Body of pancreas (tissue), 4 donors: ENCODE measurements around the gene KIAA1191. TPM values are rescaled to one million over a fixed set of nuclear protein-coding genes. Genes with fewer than 3 reads are reported as not detected.

ENCODE experiments used
- ATAC-seq: fragments of 150-250 bp; one replicate; pipeline ENCODE4 v1.9.1; 2016
- DNase-seq, 4 donors: peaks; one replicate each; pipeline ENCODE4 v3.0.0-alpha.2; 2019
- H3K27ac ChIP-seq, 4 donors: fragments of 200-600 bp; sonication (generic); 1 replicate in 3 of 4; 2 replicates in 1 of 4; pipeline versions ENCODE4 v1.5.1 to v1.6.1; 2016 to 2019; ENCODE audit warnings: mild to moderate bottlenecking in 1 of 4, mixed read lengths in 1 of 4, moderate library complexity in 1 of 4
- H3K27me3 ChIP-seq, 2 donors: fragments of 200-600 bp; sonication (generic); one replicate each; pipeline ENCODE4 v1.6.0; 2016; ENCODE audit warnings: mild to moderate bottlenecking in 1 of 2
- H3K36me3 ChIP-seq, 2 donors: fragments of 200-600 bp; sonication (generic); replicated peaks in 1 of 2; 2 replicates each; pipeline ENCODE4 v1.5.1; 2016; ENCODE audit warnings: low read depth in 2 of 2; ENCODE audit not compliant: insufficient read depth in 1 of 2
- H3K4me1 ChIP-seq: fragments of 200-600 bp; sonication (generic); one replicate; pipeline ENCODE4 v1.6.0; 2016
- H3K4me3 ChIP-seq, 2 donors: fragments of 200-600 bp; sonication (generic); 1 replicate in 1 of 2; 2 replicates in 1 of 2; pipeline ENCODE4 v1.5.1; 2016 to 2019
- H3K9me3 ChIP-seq, 3 donors: fragments of 200-600 bp; sonication (generic); 1 replicate in 2 of 3; 2 replicates in 1 of 3; pipeline ENCODE4 v1.5.1; 2016
- POLR2A ChIP-seq, 3 donors: fragments of 450-650 bp; IDR thresholded peaks; one replicate each; pipeline ENCODE4 v1.6.1; 2016; ENCODE audit warnings: antibody characterized with exemption in 3 of 3, mild to moderate bottlenecking in 2 of 3
- WGBS, 2 donors: methylation state at CpG; one replicate each; pipeline ENCODE4 v1.1.5; 2017; 5-methylcytosine and 5-hydroxymethylcytosine counted together
- intact Hi-C: fragments of 100-400 bp; cut with DNase I; formaldehyde crosslinking; loops from one replicate; pipeline ENCODE4 v1.15.1; 2023
- total RNA-seq, 2 donors: library from RNA; depleted of rRNA; stranded (reverse); fragments of >200 nt; gene quantifications; one replicate each; pipeline ENCODE4 v1.1.0, GENCODE V29; 2016
- TF ChIP-seq, protein P1 (sequence below), 7 experiments: fragments of 450-650 bp in 4 of 7; fragments of 200-600 bp in 3 of 7; sonication (generic) in 3 of 7; IDR thresholded peaks; one replicate each; pipeline ENCODE4 v1.5.1; 2016 to 2019; ENCODE audit warnings: antibody characterized with exemption in 7 of 7

The KIAA1191 gene
- total RNA-seq, 2 donors from 2014 or later: 56.0 to 110 TPM

DNA sequence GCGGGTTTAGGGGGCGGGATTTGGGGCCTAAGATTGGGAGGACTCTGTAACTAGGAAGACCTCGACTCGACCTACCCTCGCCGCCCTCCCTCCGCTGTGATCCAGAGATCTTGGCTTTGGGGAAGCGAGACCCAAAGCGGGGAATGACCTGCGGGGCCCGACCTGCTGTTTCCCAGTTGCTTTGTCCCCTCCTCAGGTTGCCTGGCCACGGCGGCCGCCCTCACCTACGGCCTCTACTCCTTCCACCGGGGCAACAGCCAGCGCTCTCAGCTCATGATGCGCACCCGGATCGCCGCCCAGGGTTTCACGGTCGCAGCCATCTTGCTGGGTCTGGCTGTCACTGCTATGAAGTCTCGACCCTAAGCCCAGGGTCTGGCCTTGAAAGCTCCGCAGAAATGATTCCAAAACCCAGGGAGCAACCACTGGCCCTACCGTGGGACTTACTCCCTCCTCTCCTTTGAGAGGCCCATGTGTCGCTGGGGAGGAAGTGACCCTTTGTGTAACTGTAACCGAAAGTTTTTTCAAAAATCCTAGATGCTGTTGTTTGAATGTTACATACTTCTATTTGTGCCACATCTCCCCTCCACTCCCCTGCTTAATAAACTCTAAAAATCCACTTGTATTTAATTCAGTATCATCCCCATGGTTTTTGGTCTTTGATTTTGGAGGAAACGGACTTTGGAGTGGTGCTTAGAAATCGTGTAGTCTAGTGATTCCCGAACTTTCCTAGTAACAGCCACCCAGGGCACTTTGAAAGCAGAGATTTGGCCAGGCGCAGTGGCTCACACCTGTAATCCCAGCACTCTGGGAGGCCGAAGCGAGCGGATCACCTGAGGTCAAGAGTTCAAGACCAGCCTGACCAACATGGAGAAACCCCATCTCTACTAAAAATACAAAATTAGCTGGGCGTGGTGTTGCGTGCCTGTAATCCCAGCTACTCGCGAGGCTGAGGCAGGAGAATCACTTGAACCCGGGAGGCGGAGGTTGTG lies 27.9 kb upstream of the KIAA1191 start:
- Histone ChIP-seq H3K4me1 (peaks cover 29% of the 10 kb centered on the region), H3K9me3 (no peaks in the 10 kb centered on the region), H3K27me3 (no peaks in the 10 kb centered on the region), H3K4me3 (peak overlapping the region; percentile 65 to 67), H3K36me3 (peaks cover 0 to 5% of the 10 kb centered on the region in 2 donors), H3K27ac (peak overlapping the region; percentile 92 to 97 (median 94))
- 27 to 34% methylated on average over 33 to 41 of the region's 41 CpGs for WGBS, 2 donors
- intact Hi-C loops: no loop called here
- peak; percentile 45 for ATAC-seq
- no peak for DNase-seq
- TF ChIP-seq, protein P1, sequence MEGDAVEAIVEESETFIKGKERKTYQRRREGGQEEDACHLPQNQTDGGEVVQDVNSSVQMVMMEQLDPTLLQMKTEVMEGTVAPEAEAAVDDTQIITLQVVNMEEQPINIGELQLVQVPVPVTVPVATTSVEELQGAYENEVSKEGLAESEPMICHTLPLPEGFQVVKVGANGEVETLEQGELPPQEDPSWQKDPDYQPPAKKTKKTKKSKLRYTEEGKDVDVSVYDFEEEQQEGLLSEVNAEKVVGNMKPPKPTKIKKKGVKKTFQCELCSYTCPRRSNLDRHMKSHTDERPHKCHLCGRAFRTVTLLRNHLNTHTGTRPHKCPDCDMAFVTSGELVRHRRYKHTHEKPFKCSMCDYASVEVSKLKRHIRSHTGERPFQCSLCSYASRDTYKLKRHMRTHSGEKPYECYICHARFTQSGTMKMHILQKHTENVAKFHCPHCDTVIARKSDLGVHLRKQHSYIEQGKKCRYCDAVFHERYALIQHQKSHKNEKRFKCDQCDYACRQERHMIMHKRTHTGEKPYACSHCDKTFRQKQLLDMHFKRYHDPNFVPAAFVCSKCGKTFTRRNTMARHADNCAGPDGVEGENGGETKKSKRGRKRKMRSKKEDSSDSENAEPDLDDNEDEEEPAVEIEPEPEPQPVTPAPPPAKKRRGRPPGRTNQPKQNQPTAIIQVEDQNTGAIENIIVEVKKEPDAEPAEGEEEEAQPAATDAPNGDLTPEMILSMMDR (IDR thresholded peaks at IDR 0.05): no peak
- TF ChIP-seq POLR2A (IDR thresholded peaks at IDR 0.05): peak; percentile 59 to 93 (median 92)

GRCh38 chr5:176388444-176389134 lies 27.0 kb upstream of the KIAA1191 start, which contains the start of the genes HIGD2A and NOP16:
Gene HIGD2A, plus strand, starts transcription at chr5:176388751. Its CDS starts 69 bp downstream, at chr5:176388820.
Gene NOP16, minus strand, starts transcription at chr5:176388598. Its CDS starts 59 bp downstream, at chr5:176388539.
- H3K4me1 ChIP-seq: peaks cover 29% of the 10 kb centered on the region
- H3K4me3 ChIP-seq: peak within 1 kb of the TSS; percentile 65 to 67
- intact Hi-C loops: no loop called here
- H3K9me3 ChIP-seq: no peaks in the 10 kb centered on the region
- H3K27me3 ChIP-seq: no peaks in the 10 kb centered on the region
- H3K36me3 ChIP-seq: peaks cover 0 to 8% of the 10 kb centered on the region in 2 donors
- DNase-seq (peak; percentile 99 to 100 (median 99)), ATAC-seq (peak; percentile 95)
- TF ChIP-seq, protein P1 (IDR thresholded peaks at IDR 0.05): peak in 4 of 7 experiments; percentile 26 to 54 (median 44)
- TF ChIP-seq POLR2A (IDR thresholded peaks at IDR 0.05): no peak
- WGBS, 2 donors: 1% methylated on average over 40 to 47 of the region's 47 CpGs
- H3K27ac ChIP-seq: peak within 1 kb of the TSS; percentile 92 to 97 (median 94)

DNA sequence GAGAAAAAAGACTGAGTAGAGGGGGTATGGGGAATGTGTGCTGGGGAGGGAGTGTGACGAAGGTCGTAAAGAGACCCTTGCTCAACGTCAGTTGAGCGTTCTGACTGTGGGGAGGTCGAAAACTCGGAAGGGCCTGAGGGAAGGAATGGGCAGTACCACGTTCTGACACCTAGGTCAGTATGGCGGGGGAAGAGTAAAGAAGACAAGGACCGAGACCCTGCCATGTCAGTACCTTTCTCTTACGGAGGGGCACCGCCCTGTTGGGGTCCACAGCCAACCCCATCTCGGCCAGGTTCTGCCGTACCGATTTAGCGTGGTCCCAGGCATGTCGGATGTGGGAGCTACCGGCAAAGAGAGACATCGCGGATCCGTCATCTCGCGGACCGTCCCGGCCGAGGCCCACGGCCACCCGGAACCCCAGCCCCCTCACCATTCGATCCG lies 26.5 kb upstream of the KIAA1191 start:
- 0% methylated on average over 19 to 29 of the region's 29 CpGs for WGBS, 2 donors
- intact Hi-C loops: no loop called here
- DNase-seq: no peak

GRCh38 chr5:176387384-176387925 lies 25.9 kb upstream of the KIAA1191 start:
- DNase-seq (no peak), ATAC-seq (no peak)
- peak overlapping the region in 1 of 2 donors; percentile 67 for H3K4me3 ChIP-seq
- H3K36me3 ChIP-seq: peaks cover 0 to 15% of the 10 kb centered on the region in 2 donors
- H3K4me1 ChIP-seq: peaks cover 29% of the 10 kb centered on the region
- 43% methylated on average over 8 of the region's 8 CpGs for WGBS, 2 donors
- no peaks in the 10 kb centered on the region for H3K27me3 ChIP-seq
- no peak for TF ChIP-seq POLR2A (IDR thresholded peaks at IDR 0.05)
- TF ChIP-seq, protein P1 (IDR thresholded peaks at IDR 0.05): no peak
- H3K9me3 ChIP-seq: no peaks in the 10 kb centered on the region
- intact Hi-C loops: no loop called here
- H3K27ac ChIP-seq: no peak overlapping the region

More for the DNA sequence above, 26.5 kb upstream of the KIAA1191 start:
- no peak for ATAC-seq
- TF ChIP-seq POLR2A (IDR thresholded peaks at IDR 0.05): no peak
- TF ChIP-seq, protein P1 (IDR thresholded peaks at IDR 0.05): no peak
- H3K4me3 ChIP-seq: peak overlapping the region; percentile 65 to 67
- no peaks in the 10 kb centered on the region for H3K9me3 ChIP-seq
- no peaks in the 10 kb centered on the region for H3K27me3 ChIP-seq
- H3K27ac ChIP-seq: peak overlapping the region in 3 of 4 donors; percentile 92 to 96 (median 93)
- peaks cover 0 to 14% of the 10 kb centered on the region in 2 donors for H3K36me3 ChIP-seq
- peaks cover 29% of the 10 kb centered on the region for H3K4me1 ChIP-seq
